Cardiac fibroblast (primary cell): ENCODE data around the gene CDRT15.
"Not testable (repeated sequence)": the region's sequence is repeated elsewhere in the genome, so short reads cannot be mapped to it uniquely, and the experiment has no call there.

Experiments used
- DNase-seq, 2 donors: peaks; one replicate each; pipeline versions ENCODE4 v3.0.0 to v3.0.0-alpha.2; 2010; ENCODE audit warnings: low read depth in 2 of 2
- H3K4me3 ChIP-seq, 2 donors: replicated peaks in 1 of 2; 1 replicate in 1 of 2; 2 replicates in 1 of 2; pipeline ENCODE4 v1.5.1; 2011; ENCODE audit warnings: low read depth in 2 of 2, low read length in 2 of 2, mild to moderate bottlenecking in 2 of 2, moderate library complexity in 1 of 2
- CTCF ChIP-seq: IDR thresholded peaks from one replicate; pipeline ENCODE4 v1.5.1; 2011; ENCODE audit warnings: low read depth, mild to moderate bottlenecking, low read length, inconsistent platforms

Gene CDRT15

DNA sequence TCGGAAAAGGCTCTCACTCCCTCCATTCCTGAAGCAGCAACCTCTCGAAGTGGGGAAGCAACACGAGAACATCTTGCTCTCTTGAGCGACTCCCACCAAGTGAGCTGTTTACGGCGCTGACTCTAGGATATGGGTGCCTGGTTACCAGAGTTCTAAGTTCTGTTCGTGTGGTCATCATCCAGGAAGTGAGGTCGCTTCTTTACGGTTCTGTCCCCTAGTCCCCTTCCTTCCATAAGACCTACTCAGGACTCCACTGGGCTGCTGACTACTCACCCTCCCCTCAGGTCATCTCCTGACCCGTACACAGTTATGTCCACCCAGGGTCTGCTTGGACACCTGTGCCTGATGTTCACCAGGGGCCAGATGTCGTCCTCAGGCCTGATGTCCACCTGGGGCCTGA, at the start of gene CDRT15:
Gene CDRT15 (minus strand): TSS at position 101 of the 400 bp plus-strand sequence. CDS start 29 bp downstream, at position 72.
- H3K4me3 ChIP-seq, DNase-seq: not testable (repeated sequence)

- no peak for DNase-seq
- H3K4me3 ChIP-seq, result no peak overlapping the region
- TF ChIP-seq CTCF, result no peak
Measured at GRCh38 chr17:14282726-14283125, 46.1 kb upstream of the CDRT15 start.

GRCh38 chr17:14281530-14281929, 44.9 kb upstream of the CDRT15 start:
- no peak for DNase-seq
- no peak for TF ChIP-seq CTCF
- H3K4me3 ChIP-seq, result no peak overlapping the region

GRCh38 chr17:14276535-14277250, 40.0 kb upstream of the CDRT15 start:
- H3K4me3 ChIP-seq, result no peak overlapping the region
- TF ChIP-seq CTCF, result no peak
- no peak for DNase-seq

DNA sequence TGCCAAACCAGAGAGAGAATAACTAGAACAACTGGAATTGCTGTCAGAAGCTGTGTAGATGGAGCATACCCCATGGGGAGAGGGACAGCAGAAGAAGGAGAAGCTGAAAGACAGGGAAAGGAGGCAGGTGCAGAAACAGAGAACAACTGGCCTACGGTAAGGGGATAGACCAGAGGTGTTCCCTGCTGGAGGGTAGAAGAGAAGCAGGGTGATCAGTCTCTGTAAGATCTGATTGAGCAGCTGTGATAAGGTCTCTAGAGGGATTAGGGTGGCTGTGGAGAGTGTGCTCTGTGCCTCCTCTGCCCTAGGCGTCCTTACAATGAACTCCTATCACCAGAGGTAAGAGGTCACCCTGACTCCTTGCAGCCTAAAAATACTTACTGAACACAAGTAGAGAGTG, 33.8 kb upstream of the CDRT15 start:
- TF ChIP-seq CTCF, result no peak
- H3K4me3 ChIP-seq, result no peak overlapping the region
- no peak for DNase-seq

DNA sequence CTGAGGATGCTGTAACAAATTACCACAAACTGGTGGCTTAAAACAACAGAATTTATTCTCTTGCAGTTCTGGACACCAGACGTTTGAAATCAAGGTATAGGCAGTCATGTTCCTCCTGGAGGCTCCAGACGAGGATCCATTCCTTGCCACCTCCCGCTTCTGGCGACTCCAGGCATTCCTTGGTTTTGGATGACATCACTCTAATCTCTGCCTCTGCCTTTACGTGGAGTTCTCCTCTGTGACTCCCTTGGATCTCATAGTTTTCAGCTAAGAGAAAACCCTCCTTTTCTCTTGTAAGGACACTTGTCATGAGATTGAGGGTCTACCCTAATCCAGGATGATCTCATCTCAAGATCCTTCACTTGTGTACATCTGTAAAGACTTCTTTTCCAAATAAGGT, 32.8 kb upstream of the CDRT15 start:
- H3K4me3 ChIP-seq, result no peak overlapping the region
- DNase-seq, result no peak
- no peak for TF ChIP-seq CTCF

GRCh38 chr17:14268264-14268663, 31.6 kb upstream of the CDRT15 start:
- no peak overlapping the region for H3K4me3 ChIP-seq
- DNase-seq, result no peak
- no peak for TF ChIP-seq CTCF
